Posterior cingulate gyrus (tissue), 11 donors: Measurements from ENCODE around the gene RINL.
"Not testable (repeated sequence)": the region's sequence is repeated elsewhere in the genome, so short reads cannot be mapped to it uniquely, and the experiment has no call there.

Experiments
- DNase-seq, 10 donors: peaks; one replicate each; pipeline versions ENCODE4 v3.0.0 to v3.0.0-alpha.2; 2020 to 2021; ENCODE audit warnings: mixed read lengths in 3 of 10
- intact Hi-C: fragments of 100-400 bp; cut with DNase I; formaldehyde crosslinking; loops from one replicate; pipeline ENCODE4 v1.15.1; 2023

Gene RINL

GRCh38 chr19:38838208-38838985 is 39.7 kb downstream of the RINL start:
- intact Hi-C loops: no loop called here
- DNase-seq: peak in 2 of 10 donors; percentile 37 to 57

GRCh38 chr19:38837656-38838121 is 40.4 kb downstream of the RINL start:
- peak in 1 of 10 donors; percentile 20 for DNase-seq
- intact Hi-C loops: no loop called here

- DNase-seq: peak in 2 of 10 donors; percentile 52
- intact Hi-C loops: no loop called here
These were observed 41.0 kb downstream of the RINL start for GRCh38 chr19:38836983-38837626.

GRCh38 chr19:38836159-38836982 is 41.7 kb downstream of the RINL start:
- intact Hi-C loops: no loop called here
- peak in 1 of 10 donors; percentile 21 for DNase-seq

GRCh38 chr19:38834590-38834989 is 43.5 kb downstream of the RINL start:
- peak in 2 of 10 donors; percentile 9 to 19 for DNase-seq
- intact Hi-C loops: no loop called here

GRCh38 chr19:38834104-38834490 is 44.0 kb downstream of the RINL start:
- intact Hi-C loops: no loop called here
- DNase-seq: peak in 1 of 10 donors; percentile 10

- intact Hi-C loops: no loop called here
- DNase-seq: no peak
These were observed 45.0 kb downstream of the RINL start for GRCh38 chr19:38833092-38833425.

GRCh38 chr19:38831142-38831605 is 46.9 kb downstream of the RINL start:
- peak in 7 of 10 donors; percentile 11 to 87 (median 33) for DNase-seq
- intact Hi-C loops: loop anchor here (1.0 kb wide), 1 partner anchor 184 kb away; the partner anchor contains the start of gene ACTN4

GRCh38 chr19:38830039-38830733 is 47.9 kb downstream of the RINL start:
- DNase-seq: peak in 2 of 10 donors; percentile 12 to 15
- intact Hi-C loops: no loop called here

- intact Hi-C loops, DNase-seq: not testable (repeated sequence)
These were observed 48.9 kb downstream of the RINL start for GRCh38 chr19:38829203-38829602.

GRCh38 chr19:38826856-38827551 is 51.1 kb downstream of the RINL start:
- peak in 2 of 10 donors; percentile 8 to 20 for DNase-seq
- intact Hi-C loops: no loop called here

- intact Hi-C loops: not testable (repeated sequence)
- peak in 2 of 10 donors; percentile 20 to 24 for DNase-seq
These were observed 52.1 kb downstream of the RINL start for GRCh38 chr19:38825936-38826335.

- peak in 2 of 10 donors; percentile 52 to 65 for DNase-seq
- intact Hi-C loops: not testable (repeated sequence)
These were observed 56.7 kb downstream of the RINL start for GRCh38 chr19:38821230-38821825.

- peak in 2 of 10 donors; percentile 15 to 62 for DNase-seq
- intact Hi-C loops: no loop called here
These were observed 58.7 kb downstream of the RINL start for GRCh38 chr19:38819231-38819920.
